BJ (cell line): ENCODE results near the gene MAN1C1. TPM values are rescaled to one million over a fixed set of nuclear protein-coding genes. Genes with fewer than 3 reads are reported as not detected.

Experiments
- CTCF ChIA-PET: fragments of 350-600 bp; formaldehyde crosslinking; extraction: SDS; loops from one replicate; lab custom pipeline; 2021; ENCODE audit warnings: antibody characterized with exemption, inconsistent platforms; lab: Yijun Ruan, JAX
- POLR2A ChIA-PET: fragments of 300-600 bp; sonication (Branson Sonifier 250); formaldehyde crosslinking; extraction: SDS; loops from one replicate; lab custom pipeline; 2021; ENCODE audit warnings: antibody characterized with exemption; lab: Charles Lee
- DNase-seq: peaks from one replicate; pipeline ENCODE4 v3.0.0-alpha.2; 2011; ENCODE audit warnings: low read depth
- H3K27me3 ChIP-seq: 2 replicates; pipeline ENCODE4 v1.6.0; 2011; ENCODE audit warnings: low read length; ENCODE audit not compliant: control insufficient read depth, insufficient read depth
- H3K36me3 ChIP-seq: 2 replicates; pipeline ENCODE4 v1.5.1; 2011; ENCODE audit warnings: low read length; ENCODE audit not compliant: control insufficient read depth, insufficient read depth
- H3K4me3 ChIP-seq: 2 replicates; pipeline ENCODE4 v1.5.1; 2011; ENCODE audit warnings: low read depth, mild to moderate bottlenecking, control low read depth, low read length
- CTCF ChIP-seq: IDR thresholded peaks from 2 replicates; pipeline ENCODE4 v1.5.1; 2011; ENCODE audit warnings: low read depth, mild to moderate bottlenecking, control low read depth, inconsistent platforms, low read length, moderate library complexity; ENCODE audit not compliant: insufficient read depth
- polyA plus RNA-seq: library from polyadenylated mRNA; depleted of rRNA; stranded (reverse); fragments of >200 nt; gene quantifications from 2 replicates; pipeline ENCODE4 v1.2.3, GENCODE V29; 2011; rRNA removed

Gene MAN1C1
- polyA plus RNA-seq, 1 experiment, result 1.1 TPM

DNA sequence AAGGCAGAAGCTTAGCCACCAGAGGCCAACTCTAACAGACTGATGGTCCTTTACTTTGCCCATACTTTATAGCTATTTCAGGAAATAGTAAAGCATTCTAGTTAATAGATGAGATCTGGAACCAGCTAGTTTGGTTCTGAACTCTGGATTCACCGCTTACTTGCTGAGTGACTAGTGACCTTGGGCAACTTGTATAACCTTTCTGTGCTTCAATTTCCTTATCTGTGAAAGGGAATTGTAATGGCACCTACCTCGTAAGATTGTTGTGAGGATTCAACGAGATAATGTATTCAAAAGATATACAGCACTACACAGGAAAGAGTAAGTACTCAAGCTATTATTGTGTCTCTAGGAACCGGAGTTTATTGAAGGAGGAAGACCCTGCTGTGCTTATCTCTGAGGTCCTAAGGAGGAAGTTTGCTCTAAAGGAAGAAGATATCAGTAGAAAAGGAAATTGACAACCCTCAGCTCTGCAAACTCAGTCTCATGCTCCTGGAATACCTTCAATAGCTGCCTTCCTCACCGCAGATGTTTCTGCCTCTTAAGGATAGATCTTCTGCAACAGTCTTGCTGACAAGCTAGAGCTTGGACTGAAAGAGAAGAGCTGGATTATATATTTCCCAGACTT is 215.1 kb downstream of the MAN1C1 start:
- H3K27me3 ChIP-seq, result no peaks in the 10 kb centered on the region
- CTCF ChIA-PET, result interaction anchor here (0.6 to 1.4 kb wide), 6 partner anchors 9 to 608 kb away, joined by 3 to 4 read pairs (median 3); partner anchors contain the start of gene PAFAH2
- TF ChIP-seq CTCF, result no peak
- DNase-seq, result no peak
- POLR2A ChIA-PET, result no interaction called here
- peaks cover 18% of the 10 kb centered on the region for H3K36me3 ChIP-seq
- no peak overlapping the region for H3K4me3 ChIP-seq

DNA sequence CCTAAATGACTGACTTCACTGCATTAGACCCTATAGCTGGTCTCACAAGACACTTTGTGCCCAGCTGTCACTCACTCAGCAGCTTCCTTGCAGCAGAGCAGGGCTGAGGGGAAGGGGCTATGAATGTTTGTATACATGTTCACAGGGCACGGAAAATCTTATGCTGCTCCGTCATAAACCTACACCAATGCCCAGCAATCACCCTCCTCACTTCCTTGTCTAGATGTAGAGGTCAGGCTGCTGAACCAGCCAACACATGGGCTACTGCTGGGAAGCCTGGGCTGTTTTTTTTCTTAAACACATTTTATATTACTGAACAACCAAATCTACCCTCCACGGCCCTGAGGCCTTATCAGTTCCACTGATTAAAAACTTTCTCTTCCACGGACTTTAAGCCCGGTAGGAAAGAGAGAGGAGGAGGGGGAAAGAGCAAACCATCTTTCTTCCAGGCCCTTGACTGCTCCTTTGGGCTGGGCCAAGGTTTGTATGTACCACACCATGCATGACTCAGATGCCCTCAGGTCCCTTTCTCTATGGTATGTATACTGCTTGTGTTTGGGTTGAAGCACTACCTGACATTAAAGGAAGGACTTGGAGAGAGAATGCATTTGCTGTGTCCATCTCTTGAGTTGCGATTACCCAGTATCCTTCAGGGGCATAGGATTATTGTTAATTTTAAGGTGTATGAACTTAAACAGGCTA is 215.9 kb downstream of the MAN1C1 start:
- ChIA-PET CTCF (interaction anchor here (0.6 to 1.4 kb wide), 4 partner anchors 12 to 165 kb away, joined by 3 to 4 read pairs (median 4); partner anchors contain the start of gene PAFAH2), POLR2A (no interaction called here)
- peaks cover 15% of the 10 kb centered on the region for H3K36me3 ChIP-seq

DNA sequence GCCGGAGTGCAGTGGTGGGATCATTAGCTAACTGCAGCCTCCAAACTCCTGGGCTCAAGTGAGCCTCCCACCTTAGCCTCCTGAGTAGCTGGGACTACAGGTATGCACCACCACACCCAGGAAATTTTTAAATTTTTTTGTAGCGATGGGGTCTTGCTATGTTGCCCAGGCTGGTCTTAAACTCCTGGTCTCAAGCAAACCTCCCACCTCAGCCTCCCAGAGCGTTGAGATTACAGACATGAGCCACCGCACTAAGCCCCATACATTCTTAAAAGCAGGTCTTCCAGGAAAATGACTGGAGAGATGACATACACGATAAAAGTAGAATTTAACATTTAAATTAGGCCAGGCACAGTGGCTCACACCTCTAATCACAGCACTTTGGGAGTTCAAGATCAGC is 216.6 kb downstream of the MAN1C1 start:
- no peak for DNase-seq
- Histone ChIP-seq H3K36me3 (peaks cover 13% of the 10 kb centered on the region), H3K4me3 (no peak overlapping the region), H3K27me3 (no peaks in the 10 kb centered on the region)
- ChIA-PET POLR2A (no interaction called here), CTCF (no interaction called here)
- no peak for TF ChIP-seq CTCF

More for the DNA sequence above, 215.9 kb downstream of the MAN1C1 start:
- TF ChIP-seq CTCF, result no peak
- Histone ChIP-seq H3K4me3 (no peak overlapping the region), H3K27me3 (no peaks in the 10 kb centered on the region)
- no peak for DNase-seq

Other genes starting within 250 kb of the MAN1C1 start
- 0.49 and 0.59 TPM in 2 replicates for gene RHCE, start 196.0 kb upstream of the MAN1C1 start, polyA plus RNA-seq
- gene MACO1, start 185.9 kb upstream of the MAN1C1 start, polyA plus RNA-seq, result 9.5 and 12.6 TPM in 2 replicates
- 17.1 and 27.2 TPM in 2 replicates for gene LDLRAP1, start 73.2 kb upstream of the MAN1C1 start, polyA plus RNA-seq
- 29.4 and 39.9 TPM in 2 replicates for gene SELENON, start 183.4 kb downstream of the MAN1C1 start, polyA plus RNA-seq
- gene MTFR1L, start 203.2 kb downstream of the MAN1C1 start, polyA plus RNA-seq, result 57.8 and 93.7 TPM in 2 replicates
- gene AUNIP, start 242.7 kb downstream of the MAN1C1 start, polyA plus RNA-seq, result 1.4 and 2.8 TPM in 2 replicates